SU-DHL-6 (cell line): Measurements from ENCODE around the gene ARL15.

Source experiments
- H2AFZ ChIP-seq: fragments of 200-600 bp; sonication (generic); 2 replicates; pipeline ENCODE4 v1.6.1; 2014; ENCODE audit warnings: low read depth, mild to moderate bottlenecking, moderate library complexity, mixed read lengths, antibody characterized with exemption, low read length; ENCODE audit not compliant: severe bottlenecking
- H3F3A ChIP-seq: fragments of 200-600 bp; shearing (Covaris generic); 2 replicates; pipeline ENCODE4 v1.6.0; 2016; ENCODE audit warnings: antibody characterized with exemption, mild to moderate bottlenecking; ENCODE audit not compliant: insufficient read depth
- H3K27ac ChIP-seq: fragments of 200-600 bp; sonication (generic); 2 replicates; pipeline ENCODE4 v1.5.1; 2016; ENCODE audit warnings: low read depth, mild to moderate bottlenecking, low read length, moderate library complexity, mixed read lengths
- H3K27me3 ChIP-seq: fragments of 200-600 bp; sonication (generic), shearing (Covaris generic); 2 replicates; pipeline ENCODE4 v1.6.0; 2014; ENCODE audit warnings: mild to moderate bottlenecking, low read length
- H3K36me3 ChIP-seq: fragments of 200-600 bp; sonication (generic); 2 replicates; pipeline ENCODE4 v1.6.1; 2014; ENCODE audit warnings: mild to moderate bottlenecking, low read length, mixed read lengths
- H3K4me2 ChIP-seq: fragments of 300-600, 200-600 bp; shearing (Covaris generic), sonication (generic); 2 replicates; pipeline ENCODE4 v1.6.0; 2014; ENCODE audit warnings: low read length, low read depth, mild to moderate bottlenecking; ENCODE audit not compliant: poor library complexity, severe bottlenecking
- H3K4me3 ChIP-seq: fragments of 200-600 bp; sonication (generic); 2 replicates; pipeline ENCODE4 v1.5.1; 2014; ENCODE audit warnings: antibody characterized with exemption, low read length, mild to moderate bottlenecking, mixed read lengths; ENCODE audit not compliant: insufficient read depth, poor library complexity, severe bottlenecking
- H3K79me2 ChIP-seq: fragments of 200-600 bp; sonication (generic); 2 replicates; pipeline ENCODE4 v1.6.1; 2014; ENCODE audit warnings: mild to moderate bottlenecking, low read length, moderate library complexity; ENCODE audit not compliant: insufficient read depth
- H3K9ac ChIP-seq: fragments of 200-600 bp; sonication (generic); 2 replicates; pipeline ENCODE4 v1.7.0; 2014; ENCODE audit warnings: mild to moderate bottlenecking, low read length
- H3K9me2 ChIP-seq: fragments of 200-600 bp; sonication (generic); replicated peaks from 2 replicates; pipeline ENCODE4 v1.6.1; 2014; ENCODE audit warnings: low read length; ENCODE audit not compliant: insufficient read depth
- H3K9me3 ChIP-seq: fragments of 200-600 bp; sonication (generic); 2 replicates; pipeline ENCODE4 v1.6.1; 2014; ENCODE audit warnings: low read length, mixed read lengths; ENCODE audit not compliant: insufficient read depth
- H4K20me1 ChIP-seq: fragments of 200-600 bp; sonication (generic); 2 replicates; pipeline ENCODE4 v1.6.1; 2014; ENCODE audit warnings: low read depth, mild to moderate bottlenecking, antibody characterized with exemption, low read length, moderate library complexity, mixed read lengths
- EZH2phosphoT487 ChIP-seq: fragments of 200-600 bp; sonication (generic), shearing (Covaris generic); conservative IDR thresholded peaks from 2 replicates; pipeline ENCODE4 v1.6.1; 2018; ENCODE audit warnings: mild to moderate bottlenecking, antibody characterized with exemption, low read length, moderate library complexity, mixed read lengths
- TF ChIP-seq, protein P1 (sequence below): fragments of 200-600 bp; sonication (generic); IDR thresholded peaks from one replicate; pipeline ENCODE4 v1.5.1; 2017; ENCODE audit warnings: antibody characterized with exemption, mild to moderate bottlenecking, low read length, moderate library complexity; ENCODE audit not compliant: insufficient read depth, poor library complexity, severe bottlenecking

The ARL15 gene

DNA sequence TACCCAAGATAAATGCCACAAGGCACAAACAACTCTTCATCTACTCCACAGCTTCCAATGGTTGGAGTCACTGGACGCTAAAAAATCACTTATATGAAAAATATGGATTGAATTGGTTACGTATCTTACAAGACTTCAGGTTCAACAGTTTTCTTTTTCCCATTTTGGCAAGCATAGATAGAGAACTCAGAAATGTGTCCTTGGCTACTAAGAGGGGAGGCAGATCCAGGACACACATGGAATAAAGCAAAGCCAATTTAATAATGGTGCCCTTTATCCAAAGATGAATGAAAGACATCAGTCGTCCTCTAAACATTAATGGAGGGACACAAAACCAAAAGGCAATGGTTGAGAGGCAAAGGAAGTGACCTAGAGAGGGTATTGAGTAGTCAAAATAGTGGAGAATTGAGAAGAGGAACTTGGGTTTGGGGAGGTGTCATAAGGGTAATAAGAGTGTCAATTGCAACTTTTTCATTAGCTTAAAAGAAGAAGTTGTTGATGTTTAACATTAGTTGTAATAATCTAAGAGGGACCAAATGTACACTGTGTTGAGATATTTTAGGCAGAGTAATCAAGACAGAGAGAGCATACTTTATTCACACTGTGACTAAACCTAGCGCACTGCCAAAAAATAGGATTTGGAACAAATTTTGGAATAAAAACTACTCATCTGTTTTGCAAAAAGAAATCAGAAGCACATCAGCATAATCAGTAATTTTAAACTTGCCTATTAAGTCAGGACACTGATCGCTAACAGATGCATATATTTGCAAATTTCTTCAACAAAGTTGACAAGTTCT is 308.2 kb downstream of the ARL15 start:
- Histone ChIP-seq H3K9ac (no peak overlapping the region), H3K9me3 (no peaks in the 10 kb centered on the region), H3K4me2 (no peak overlapping the region), H3K27me3 (no peaks in the 10 kb centered on the region), H3K9me2 (no peaks in the 10 kb centered on the region), H3K79me2 (no peaks in the 10 kb centered on the region), H3F3A (no peaks in the 10 kb centered on the region), H3K36me3 (no peaks in the 10 kb centered on the region), H3K27ac (no peak overlapping the region), H2AFZ (no peak overlapping the region), H3K4me3 (no peak overlapping the region), H4K20me1 (no peaks in the 10 kb centered on the region)
- TF ChIP-seq EZH2phosphoT487, result no peak
- TF ChIP-seq, protein P1, sequence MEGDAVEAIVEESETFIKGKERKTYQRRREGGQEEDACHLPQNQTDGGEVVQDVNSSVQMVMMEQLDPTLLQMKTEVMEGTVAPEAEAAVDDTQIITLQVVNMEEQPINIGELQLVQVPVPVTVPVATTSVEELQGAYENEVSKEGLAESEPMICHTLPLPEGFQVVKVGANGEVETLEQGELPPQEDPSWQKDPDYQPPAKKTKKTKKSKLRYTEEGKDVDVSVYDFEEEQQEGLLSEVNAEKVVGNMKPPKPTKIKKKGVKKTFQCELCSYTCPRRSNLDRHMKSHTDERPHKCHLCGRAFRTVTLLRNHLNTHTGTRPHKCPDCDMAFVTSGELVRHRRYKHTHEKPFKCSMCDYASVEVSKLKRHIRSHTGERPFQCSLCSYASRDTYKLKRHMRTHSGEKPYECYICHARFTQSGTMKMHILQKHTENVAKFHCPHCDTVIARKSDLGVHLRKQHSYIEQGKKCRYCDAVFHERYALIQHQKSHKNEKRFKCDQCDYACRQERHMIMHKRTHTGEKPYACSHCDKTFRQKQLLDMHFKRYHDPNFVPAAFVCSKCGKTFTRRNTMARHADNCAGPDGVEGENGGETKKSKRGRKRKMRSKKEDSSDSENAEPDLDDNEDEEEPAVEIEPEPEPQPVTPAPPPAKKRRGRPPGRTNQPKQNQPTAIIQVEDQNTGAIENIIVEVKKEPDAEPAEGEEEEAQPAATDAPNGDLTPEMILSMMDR, result no peak

DNA sequence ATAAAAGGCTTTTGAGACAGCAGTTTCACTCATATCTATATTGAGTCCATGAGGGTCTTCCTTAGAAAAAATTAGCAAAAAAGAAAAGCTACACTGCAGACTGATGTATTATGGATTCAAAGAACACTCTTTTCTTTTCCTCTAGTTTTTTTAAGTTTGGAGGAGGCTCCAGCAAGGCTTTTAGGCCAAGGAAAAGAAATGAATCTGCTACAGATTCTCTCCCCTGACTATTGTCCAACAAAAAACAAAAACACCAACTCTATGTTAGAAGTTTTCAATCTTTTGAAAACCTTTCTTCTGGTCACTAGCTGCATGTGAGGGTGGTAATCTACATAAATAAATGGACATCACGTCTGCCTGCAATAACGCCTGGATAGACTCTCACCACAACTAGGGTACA is 310.4 kb downstream of the ARL15 start:
- Histone ChIP-seq H3K27ac (no peak overlapping the region), H3K79me2 (no peaks in the 10 kb centered on the region), H3K9ac (no peak overlapping the region), H3K9me3 (no peaks in the 10 kb centered on the region), H3K4me3 (no peak overlapping the region), H3K9me2 (no peaks in the 10 kb centered on the region), H4K20me1 (no peaks in the 10 kb centered on the region), H3K4me2 (no peak overlapping the region), H3K36me3 (no peaks in the 10 kb centered on the region), H3K27me3 (no peaks in the 10 kb centered on the region), H2AFZ (no peak overlapping the region), H3F3A (no peaks in the 10 kb centered on the region)
- no peak for TF ChIP-seq EZH2phosphoT487
- TF ChIP-seq, protein P1, result no peak

DNA sequence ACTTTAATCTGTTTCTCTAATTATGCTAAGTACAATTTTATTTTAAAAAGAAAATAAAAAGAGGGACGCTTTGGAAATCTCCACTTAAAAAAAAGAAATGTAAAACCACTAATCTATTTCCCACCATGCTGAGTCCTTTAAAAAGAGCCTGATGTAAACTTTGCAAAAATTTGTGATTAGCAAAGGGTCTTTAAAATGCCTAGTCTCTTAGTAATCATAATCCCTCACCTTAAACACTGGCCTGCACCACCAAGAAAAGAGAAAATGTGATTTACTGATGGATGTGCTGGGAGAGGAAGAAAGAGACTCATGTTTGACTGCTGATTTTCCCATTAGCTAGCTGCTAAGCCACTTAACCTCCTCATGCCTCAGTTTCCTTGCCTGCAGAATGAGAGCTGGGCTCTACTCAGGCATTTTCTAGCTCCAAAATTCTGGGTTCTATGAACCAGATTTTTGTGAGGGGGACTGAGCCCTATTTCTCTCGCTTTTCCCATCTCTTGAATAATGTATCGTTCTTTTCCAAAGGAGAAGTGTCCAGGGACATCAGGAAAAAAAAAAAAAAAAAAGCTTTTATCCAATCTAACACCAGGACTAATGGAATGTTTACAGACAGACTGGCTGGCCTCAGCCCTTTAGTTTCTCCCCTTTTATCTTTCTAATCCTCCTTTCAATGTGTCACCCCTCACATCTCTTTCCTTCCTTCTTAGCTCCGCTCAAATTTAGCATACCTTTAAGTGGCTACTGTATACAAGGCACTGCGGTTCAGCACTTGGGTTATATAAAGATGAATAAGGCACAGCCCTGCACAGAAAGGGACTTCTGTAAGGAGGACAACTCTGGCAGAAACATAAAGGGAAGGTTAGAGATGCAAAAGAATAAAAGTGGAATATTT is 312.4 kb downstream of the ARL15 start:
- no peaks in the 10 kb centered on the region for H3K9me3 ChIP-seq
- H4K20me1 ChIP-seq, result no peaks in the 10 kb centered on the region
- no peak overlapping the region for H3K4me3 ChIP-seq
- no peak overlapping the region for H3K4me2 ChIP-seq
- no peak overlapping the region for H3K27ac ChIP-seq
- H3K79me2 ChIP-seq, result no peaks in the 10 kb centered on the region
- no peaks in the 10 kb centered on the region for H3K27me3 ChIP-seq
- H3K9me2 ChIP-seq, result no peaks in the 10 kb centered on the region
- H3K9ac ChIP-seq, result no peak overlapping the region
- no peak overlapping the region for H2AFZ ChIP-seq
- H3K36me3 ChIP-seq, result no peaks in the 10 kb centered on the region
- no peaks in the 10 kb centered on the region for H3F3A ChIP-seq
- TF ChIP-seq, protein P1, result no peak
- TF ChIP-seq EZH2phosphoT487, result no peak
